DOHH2 (cell line): ENCODE measurements around the gene PPFIA4.

ENCODE experiments used
- EZH2phosphoT487 ChIP-seq: fragments of 200-600 bp; sonication (generic); IDR thresholded peaks from 2 replicates; pipeline ENCODE4 v1.6.1; 2017; ENCODE audit warnings: borderline replicate concordance, mild to moderate bottlenecking, antibody characterized with exemption, low read length, moderate library complexity, mixed read lengths
- TF ChIP-seq, protein P1 (sequence below): fragments of 200-600 bp; sonication (generic); IDR thresholded peaks from one replicate; pipeline ENCODE4 v1.5.1; 2014; ENCODE audit warnings: antibody characterized with exemption, mild to moderate bottlenecking, low read depth, low read length; ENCODE audit not compliant: poor library complexity, severe bottlenecking

DNA sequence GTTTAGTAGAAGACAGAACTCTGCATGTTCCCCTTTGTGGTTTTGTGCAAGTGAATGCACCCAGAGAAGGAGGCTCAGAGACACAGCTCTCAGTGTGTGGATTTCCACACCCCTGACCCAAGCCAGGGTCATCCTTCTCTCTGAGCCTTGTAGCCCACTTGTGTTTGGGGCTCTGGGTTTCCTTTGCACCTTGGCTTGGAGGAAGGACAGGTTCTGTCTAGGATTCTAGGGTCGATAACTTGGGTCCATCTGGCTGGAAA is 32.3 kb downstream of the PPFIA4 start:
- TF ChIP-seq, protein P1, sequence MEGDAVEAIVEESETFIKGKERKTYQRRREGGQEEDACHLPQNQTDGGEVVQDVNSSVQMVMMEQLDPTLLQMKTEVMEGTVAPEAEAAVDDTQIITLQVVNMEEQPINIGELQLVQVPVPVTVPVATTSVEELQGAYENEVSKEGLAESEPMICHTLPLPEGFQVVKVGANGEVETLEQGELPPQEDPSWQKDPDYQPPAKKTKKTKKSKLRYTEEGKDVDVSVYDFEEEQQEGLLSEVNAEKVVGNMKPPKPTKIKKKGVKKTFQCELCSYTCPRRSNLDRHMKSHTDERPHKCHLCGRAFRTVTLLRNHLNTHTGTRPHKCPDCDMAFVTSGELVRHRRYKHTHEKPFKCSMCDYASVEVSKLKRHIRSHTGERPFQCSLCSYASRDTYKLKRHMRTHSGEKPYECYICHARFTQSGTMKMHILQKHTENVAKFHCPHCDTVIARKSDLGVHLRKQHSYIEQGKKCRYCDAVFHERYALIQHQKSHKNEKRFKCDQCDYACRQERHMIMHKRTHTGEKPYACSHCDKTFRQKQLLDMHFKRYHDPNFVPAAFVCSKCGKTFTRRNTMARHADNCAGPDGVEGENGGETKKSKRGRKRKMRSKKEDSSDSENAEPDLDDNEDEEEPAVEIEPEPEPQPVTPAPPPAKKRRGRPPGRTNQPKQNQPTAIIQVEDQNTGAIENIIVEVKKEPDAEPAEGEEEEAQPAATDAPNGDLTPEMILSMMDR = no peak
- no peak for TF ChIP-seq EZH2phosphoT487
